ENCODE measurements around the gene L1CAM.

Gene L1CAM

DNA sequence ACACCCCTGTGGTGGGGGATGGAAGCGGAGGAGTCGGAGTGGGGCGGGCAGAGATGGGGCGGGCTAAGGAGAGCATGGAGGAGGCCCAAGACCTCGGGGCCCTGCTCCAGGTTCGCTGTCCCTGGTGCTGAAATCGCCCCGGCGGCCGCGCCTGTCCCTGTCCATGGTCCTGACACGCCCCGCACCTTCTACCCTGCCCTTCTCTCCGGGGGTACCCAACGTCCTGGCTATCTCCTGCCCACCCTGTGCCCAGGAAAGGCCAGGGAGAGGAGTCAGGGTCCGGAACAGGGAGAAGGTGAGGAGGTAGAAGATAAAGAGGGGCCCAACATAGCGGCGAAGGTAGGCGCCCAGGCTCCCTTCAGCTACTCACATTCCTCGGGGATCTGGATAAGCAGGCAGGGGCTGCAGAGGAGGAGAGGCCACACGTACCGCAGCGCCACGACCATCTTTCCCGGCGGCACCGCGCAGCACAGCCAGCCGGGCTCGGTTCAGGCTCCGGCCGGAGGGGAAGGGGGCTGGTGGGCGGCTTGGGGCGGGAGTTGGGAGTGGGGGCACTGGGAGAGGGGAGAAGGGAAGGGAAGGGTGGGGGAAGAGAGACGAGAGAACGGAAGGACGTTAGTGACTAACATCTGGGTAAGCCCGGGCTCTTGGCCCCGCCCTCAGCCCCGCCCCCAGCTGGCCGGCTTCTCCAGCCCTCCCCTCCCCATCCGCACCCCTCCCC is 10.4 kb downstream of the L1CAM start:
- peak; percentile 1 to 4 for DNase-seq

DNA sequence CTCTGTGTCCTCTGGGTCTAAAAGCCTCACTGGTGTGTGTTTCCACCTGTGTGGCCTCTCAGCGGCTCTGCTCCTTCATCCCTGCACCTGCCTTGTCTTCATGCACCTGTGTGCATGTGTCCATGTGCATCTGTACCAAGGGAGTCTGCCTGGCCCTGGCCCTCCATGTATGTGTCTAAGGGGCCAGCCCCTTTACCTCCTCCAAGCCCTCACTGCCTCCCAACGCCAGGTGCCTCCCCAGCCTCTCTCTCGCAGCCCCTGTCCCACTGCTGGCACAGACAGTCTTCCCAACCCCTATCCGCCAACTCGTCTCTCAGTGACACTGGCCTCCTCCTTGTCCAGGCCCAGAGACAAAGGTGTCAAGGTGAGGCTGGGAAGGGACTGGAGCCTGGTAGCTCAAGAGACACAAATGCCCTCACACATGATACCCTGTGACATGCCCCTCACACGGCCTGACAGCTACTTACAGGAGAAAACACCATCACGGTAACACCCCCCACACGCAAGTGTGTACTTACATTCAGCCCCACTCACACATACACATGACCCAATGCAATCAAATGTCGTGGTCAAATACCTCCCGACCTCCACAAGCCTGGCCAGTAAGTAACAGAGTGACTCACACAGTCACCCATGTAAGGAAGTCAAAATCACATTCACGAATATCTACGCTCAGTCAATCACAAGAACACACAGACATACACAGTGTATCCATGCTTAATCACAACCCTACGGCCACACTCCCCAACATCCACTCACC is 11.4 kb downstream of the L1CAM start:
- no peak for DNase-seq

GRCh38 chrX:153874085-153874365 is 11.9 kb downstream of the L1CAM start:
- DNase-seq = no peak

GRCh38 chrX:153873282-153874084 is 12.5 kb downstream of the L1CAM start:
- DNase-seq = no peak

DNA sequence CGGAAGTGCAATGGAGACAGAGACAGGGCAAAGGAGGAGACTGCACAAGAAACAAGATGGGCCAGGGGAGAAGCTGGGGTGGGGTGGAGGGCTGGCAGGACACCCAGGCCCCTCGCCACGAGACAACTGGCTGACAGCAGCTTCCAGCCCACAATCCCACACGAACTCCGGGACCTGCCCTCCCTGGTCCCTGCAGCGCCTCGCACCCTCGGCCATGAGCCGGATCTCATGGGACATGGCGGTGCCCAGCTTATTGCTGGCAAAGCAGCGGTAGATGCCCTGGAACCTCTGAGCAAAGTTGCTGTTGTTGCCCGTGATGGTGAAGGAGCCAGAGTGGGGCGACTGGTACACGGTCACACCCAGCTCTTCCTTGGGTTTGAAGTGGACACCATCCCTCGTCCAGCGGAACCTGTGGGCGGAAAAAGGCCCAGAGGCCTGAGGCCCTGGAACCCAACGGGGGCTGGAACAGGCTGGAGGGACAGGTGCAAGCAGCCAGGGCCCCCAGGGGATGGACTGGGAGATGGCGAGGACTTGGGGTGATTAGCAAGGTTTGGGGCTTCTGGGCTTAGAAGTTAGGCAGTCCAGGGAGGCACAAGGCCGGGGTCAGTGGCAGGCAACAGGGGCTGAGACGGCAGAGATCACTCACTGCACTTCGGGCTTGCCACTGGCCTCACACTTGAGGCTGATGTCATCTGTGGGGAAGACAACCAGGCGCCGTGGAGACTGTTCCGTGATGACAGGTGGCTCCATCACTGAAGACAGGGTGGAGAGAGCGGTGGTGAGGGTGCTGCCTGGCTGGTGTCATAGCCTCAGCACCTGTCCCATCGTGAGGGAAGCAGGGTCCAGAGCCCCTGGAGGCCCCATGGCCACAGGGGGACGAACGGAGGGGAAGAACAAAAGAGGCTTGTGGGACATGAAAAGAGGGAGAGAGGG is 13.8 kb downstream of the L1CAM start:
- DNase-seq = no peak

DNA sequence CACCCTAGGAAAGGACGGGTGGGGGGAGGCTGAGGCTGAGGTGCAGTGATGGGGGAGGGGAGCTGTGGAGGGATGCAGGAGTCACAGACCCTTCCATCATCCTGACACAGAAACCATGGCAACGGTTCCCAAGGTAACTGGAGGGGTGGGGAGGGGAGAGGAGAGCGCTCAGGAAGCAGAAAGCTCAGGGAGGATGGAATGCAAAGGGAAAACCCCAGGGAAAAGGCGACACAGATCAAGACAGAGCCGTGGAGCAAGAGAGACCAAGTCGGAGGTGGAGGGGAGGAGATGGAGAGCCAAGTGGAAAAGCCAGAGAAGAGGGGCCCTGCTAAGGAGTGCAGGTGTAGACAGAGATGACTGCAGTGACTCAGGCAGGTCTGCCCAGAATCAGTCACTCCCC is 14.5 kb downstream of the L1CAM start:
- no peak for DNase-seq

DNA sequence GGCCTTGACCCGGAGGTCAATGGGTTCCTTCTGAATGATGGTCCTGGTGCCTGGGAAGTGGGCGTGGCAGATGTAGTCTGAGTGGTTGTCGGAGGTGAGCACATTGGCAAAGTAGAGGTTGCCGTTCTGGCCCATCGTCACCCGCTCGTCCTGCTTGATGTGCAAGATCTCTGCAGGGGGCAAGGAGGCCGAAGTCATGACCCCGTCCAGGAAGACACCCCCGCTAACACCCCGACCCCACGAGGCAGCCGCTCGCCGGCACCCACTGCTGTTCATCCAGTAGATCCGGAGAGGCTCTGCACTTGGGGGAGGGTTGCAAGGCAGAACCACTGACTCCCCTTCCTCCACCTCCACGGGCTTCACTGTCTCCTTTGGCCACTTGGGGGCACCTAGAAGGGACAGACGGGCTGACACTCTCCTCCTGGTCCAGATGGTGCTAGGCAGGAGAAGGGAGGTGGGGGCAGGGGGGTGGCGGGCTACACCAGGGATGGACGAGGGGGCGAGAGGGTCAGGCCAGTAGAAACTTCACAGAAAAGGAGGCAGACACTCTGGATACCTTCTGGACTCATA is 15.1 kb downstream of the L1CAM start:
- DNase-seq = no peak

DNA sequence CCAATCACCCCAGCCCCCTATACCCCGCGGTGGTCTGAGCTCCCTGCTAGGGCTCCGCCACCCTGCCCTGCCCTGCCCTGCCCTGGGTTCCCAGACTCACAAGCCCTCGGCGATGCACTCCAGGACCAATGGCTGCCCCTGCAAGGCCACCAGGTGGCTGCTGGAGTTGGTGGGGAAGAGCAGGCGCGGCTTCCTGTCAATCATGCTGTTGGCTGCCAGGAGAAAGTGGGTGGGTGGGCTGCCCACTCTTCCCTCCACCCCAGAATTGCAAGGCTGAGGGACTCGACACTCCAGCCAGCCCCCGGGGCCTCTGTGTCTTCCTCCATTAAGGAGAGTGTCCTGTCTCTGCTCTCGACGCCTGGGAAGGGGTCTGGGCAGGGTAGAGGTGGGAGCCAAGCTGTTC is 15.7 kb downstream of the L1CAM start:
- no peak for DNase-seq

DNA sequence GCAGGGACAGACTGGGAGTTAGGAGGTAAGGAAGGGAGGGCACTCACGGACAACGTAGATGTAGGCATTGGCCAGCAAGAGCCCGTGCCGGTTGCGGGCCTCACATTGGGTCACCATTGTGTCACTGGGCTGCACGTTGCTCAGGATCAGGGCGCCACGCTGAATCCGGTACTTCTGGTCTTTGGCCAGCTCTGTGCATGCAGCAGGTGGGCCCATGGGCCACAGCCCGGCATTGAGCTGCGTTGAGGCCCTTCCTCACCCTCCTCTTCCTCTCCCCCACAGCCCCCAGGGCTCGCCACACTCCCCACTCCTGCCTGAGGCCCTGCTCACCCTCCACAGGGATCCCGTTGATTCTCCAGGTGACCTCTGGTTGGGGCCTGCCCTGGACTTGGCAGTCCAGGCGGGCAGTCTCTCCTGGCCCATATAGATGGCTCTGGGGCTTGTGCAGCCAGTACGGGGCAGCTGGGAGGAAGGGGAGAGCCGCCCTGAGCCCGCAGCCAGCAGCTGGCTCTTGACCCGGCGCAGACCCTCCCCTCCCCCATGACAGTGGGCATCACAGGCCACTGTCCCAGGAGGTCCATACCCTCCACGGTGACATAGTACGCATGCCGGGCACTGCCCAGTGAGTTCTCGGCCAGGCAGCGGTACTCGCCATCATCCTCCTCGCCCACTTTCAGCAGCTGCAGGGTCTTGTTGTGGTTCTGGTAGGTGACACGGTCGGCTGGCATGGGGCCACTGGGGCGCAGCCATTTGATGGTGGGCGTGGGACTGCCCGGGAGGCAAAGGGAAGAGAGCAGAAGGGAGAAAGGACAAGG is 16.3 kb downstream of the L1CAM start:
- DNase-seq = no peak

DNA sequence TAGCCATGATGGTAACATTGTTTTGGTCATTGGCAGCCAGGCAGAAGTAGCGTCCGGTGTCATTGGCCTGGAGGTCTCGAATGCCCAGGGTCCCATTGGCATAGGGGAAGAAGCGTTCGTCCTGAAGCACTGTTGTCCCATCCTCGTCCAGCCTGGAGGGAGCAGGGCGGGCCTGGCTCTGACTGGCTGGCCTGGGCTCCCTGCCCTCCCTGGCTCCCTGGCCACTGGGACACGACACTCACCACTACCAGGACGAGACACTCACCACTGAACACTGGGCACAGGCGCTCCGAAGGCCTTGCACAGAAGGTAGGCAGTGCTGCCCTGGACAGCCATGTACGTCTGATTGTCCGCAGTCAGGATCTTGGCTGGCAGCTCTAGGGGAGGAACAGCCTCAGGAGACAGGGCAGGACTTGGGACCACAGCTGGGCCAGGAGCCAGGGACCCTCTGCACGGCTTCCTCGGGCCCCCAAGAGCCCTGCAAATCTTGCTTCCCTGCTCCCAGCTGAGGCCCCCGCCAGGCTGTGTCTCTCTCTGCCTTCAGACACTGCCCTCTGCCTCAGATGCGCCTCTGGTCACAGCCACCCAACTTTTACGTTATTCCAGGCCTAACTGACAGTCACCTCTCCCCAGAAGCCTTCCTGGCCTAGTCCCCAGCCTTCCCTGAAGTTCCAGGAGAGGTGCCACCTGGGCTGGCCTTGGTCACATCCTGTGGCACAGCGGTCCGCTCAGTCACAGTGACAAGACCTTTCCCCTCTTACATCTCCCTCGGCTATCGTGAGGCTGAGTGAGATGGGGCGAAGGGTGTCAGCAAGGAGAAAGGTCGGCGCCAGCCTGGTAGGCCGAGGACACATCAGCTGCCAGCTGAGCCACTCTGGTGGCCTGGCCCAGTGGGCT is 17.1 kb downstream of the L1CAM start:
- DNase-seq = no peak

GRCh38 chrX:153867671-153868070 is 18.3 kb downstream of the L1CAM start:
- DNase-seq = no peak

DNA sequence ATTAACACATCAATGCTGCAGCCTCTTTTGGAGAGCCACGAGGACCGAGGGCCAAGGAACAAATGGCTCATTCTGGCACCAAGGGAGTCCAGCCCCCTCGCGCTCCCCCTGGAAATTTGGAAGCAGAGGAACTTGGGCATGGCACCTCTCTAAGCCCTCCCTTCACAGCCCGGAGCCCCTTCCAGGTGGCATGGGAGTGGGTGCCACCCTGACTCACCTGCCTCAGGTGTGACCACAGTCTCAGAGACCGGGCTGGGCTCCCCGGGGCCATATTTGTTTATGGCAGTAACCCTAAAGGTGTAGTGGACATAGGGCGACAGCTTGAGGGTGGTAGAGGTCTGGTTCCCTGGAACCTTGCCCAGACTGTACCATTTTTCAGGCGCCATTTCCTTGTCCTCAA is 18.8 kb downstream of the L1CAM start:
- no peak for DNase-seq

GRCh38 chrX:153866302-153867019 is 19.5 kb downstream of the L1CAM start:
- no peak for DNase-seq

GRCh38 chrX:153865685-153866084 is 20.3 kb downstream of the L1CAM start:
- DNase-seq = no peak

DNA sequence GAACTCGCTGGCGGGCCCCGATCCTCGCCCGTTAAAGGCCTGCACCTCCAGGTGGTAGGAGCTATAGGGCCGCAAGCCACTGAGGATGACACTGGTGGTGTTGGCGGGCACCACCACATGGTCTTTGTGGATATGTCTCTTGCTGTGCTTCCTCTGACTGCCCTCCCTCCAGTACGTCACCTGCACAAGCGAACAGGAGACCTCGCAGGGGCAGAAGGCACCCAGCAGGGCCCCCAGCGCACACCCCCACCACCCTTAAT is 20.7 kb downstream of the L1CAM start:
- no peak for DNase-seq

DNA sequence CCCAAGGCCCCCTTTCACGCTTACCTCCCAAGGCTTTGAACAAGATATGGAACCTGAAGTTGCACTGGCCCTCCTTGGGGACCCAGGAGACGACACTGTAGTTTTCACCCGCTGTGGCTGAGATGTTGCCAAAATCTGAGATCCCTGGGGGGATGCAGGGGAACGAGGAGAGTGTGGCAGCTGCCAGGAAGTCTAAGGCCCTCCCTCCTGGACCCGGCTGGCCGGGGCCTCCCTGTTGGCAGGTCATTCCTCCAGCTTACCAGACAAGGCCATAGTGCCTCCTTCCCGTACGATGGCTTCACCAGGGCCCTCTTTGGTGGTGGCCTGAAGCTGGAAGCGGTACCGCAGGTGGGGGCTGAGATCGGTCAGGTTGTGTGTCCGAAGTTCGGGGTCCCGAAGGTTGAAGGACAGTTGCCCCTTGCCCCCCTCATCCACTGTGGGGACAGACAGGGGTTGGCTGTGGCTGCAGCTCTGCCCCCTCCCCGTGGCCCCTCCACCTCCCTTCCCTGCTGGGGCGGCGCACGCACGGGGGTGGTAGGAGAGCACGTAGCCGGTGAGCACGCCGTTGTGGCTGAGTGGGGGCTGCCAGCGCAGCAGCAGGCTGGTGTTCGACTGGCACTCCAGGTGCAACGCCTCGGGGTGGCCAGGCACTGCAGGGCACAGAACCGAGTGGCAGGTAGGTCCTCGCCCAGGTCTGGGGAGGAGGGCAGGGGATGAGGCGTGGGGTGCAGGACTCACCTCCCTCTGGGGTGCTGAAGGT is 21.2 kb downstream of the L1CAM start:
- DNase-seq = no peak

DNA sequence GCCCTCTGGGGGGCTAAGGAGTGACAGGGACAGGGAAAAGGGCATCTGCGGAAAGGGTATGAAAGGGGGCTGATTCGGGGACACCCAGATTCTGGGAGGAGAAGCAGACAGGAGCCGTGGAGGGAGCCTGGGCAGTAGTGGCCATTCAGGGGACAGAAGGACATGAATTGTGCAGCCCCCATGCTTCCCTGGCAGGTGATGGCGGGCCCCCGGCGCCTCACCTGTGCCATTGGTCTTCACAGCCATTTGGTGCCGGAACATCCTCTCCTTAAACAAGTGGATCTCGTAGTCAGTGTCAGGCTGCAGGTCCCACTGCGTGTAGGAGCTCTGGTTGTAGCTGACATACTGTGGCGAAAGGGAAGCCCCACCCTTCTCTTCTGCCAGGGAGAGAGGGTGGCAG is 21.9 kb downstream of the L1CAM start:
- DNase-seq = no peak

DNA sequence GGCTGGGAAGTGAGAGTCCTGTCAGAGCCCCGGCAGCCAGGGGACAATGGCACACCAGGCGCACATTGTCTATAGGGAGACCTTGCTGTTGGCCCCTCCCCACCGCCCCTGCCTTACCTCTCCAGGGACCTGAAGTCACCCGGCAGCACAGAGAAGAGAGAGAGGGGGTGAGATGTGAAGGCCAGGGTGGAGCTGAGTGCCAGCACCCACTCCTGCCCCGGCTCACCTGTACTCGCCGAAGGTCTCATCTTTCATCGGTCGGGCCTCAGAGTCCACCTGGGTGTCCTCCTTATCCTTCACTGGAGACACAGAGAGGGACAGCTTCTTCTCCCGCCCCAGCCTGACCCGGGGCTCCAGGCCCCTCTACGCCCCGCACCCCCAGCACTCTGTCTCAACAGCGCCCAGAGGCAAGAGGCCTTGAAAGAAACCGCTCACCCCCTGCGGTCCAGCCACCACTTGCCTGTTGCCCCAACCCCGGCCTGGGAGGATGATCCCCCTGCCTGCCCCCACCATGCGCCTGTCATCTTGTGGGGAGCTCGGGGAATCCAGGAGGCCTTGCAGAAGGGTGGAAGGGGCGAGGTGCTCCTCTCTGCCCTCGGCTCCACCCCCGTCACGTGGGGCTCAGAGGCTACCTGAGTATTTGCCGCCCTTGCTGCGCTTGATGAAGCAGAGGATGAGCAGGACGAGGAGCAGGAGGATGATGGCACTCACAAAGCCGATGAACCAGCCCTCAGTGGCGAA is 22.6 kb downstream of the L1CAM start:
- no peak for DNase-seq
